Prostate gland (tissue), 2 donors: ENCODE measurements around the gene MIER2.

Experiments used
- POLR2A ChIP-seq: fragments of 450-650 bp; IDR thresholded peaks from one replicate; pipeline ENCODE4 v1.6.1; 2016; ENCODE audit warnings: antibody characterized with exemption, mild to moderate bottlenecking
- TF ChIP-seq, protein P1 (sequence below), 4 experiments: fragments of 200-600 bp in 2 of 4; fragments of 450-650 bp in 2 of 4; sonication (generic) in 2 of 4; IDR thresholded peaks; 1 replicate in 3 of 4; 2 replicates in 1 of 4; pipeline ENCODE4 v1.5.1; 2016 to 2019; ENCODE audit warnings: antibody characterized with exemption in 4 of 4, mild to moderate bottlenecking in 2 of 4, moderate library complexity in 2 of 4

DNA sequence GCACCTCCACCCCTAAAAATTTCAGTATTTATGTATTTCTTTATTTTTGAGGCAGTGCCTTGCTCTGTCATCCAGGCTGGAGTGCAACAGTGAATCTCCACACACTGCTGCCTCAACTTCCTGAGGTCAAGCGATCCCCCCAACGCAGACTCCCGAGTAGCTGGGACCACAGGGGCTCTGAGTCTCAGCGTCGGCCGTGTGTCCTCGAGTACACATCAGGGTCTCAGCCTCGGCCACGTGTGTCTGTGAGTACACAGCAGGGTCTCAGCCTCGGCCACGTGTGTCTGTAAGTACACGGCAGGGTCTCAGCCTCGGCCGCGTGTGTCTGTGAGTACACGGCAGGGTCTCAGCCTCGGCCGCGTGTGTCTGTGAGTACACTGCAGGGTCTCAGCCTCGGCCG is 43.2 kb upstream of the MIER2 start:
- no peak for TF ChIP-seq POLR2A
- TF ChIP-seq, protein P1, sequence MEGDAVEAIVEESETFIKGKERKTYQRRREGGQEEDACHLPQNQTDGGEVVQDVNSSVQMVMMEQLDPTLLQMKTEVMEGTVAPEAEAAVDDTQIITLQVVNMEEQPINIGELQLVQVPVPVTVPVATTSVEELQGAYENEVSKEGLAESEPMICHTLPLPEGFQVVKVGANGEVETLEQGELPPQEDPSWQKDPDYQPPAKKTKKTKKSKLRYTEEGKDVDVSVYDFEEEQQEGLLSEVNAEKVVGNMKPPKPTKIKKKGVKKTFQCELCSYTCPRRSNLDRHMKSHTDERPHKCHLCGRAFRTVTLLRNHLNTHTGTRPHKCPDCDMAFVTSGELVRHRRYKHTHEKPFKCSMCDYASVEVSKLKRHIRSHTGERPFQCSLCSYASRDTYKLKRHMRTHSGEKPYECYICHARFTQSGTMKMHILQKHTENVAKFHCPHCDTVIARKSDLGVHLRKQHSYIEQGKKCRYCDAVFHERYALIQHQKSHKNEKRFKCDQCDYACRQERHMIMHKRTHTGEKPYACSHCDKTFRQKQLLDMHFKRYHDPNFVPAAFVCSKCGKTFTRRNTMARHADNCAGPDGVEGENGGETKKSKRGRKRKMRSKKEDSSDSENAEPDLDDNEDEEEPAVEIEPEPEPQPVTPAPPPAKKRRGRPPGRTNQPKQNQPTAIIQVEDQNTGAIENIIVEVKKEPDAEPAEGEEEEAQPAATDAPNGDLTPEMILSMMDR (IDR thresholded peaks at IDR 0.05), result no peak
